Activated T-helper 2 cell treated with anti-CD3 and anti-CD28 coated beads, Interferon-gamma antibody, Interleukin-2, Interleukin-4, amounts not matched to agents 10 μg/mL and 5 μg/mL and 100 μg/mL, durations not matched to agents 14 hours and 24 hours and 36 hours (primary cell): ENCODE measurements around the gene SAP25. TPM values are rescaled to one million over a fixed set of nuclear protein-coding genes. Genes with fewer than 3 reads are reported as not detected.

Source experiments
- DNase-seq: peaks from one replicate; pipeline ENCODE4 v3.0.0; 2021; ENCODE audit warnings: low spot score
- H3K27ac Mint-ChIP-seq: one replicate; pipeline ENCODE4 v1.8.0; 2021; ENCODE audit warnings: mixed read lengths
- H3K27me3 Mint-ChIP-seq: one replicate; pipeline ENCODE4 v1.8.0; 2021; ENCODE audit warnings: low read depth, mixed read lengths
- H3K36me3 Mint-ChIP-seq: one replicate; pipeline ENCODE4 v1.8.0; 2021; ENCODE audit warnings: low read depth, mixed read lengths
- H3K4me1 Mint-ChIP-seq: one replicate; pipeline ENCODE4 v1.8.0; 2021; ENCODE audit warnings: low read depth, mixed read lengths
- H3K4me3 Mint-ChIP-seq: one replicate; pipeline ENCODE4 v1.8.0; 2021; ENCODE audit warnings: low read depth, mild to moderate bottlenecking, moderate library complexity, mixed read lengths
- H3K9me3 Mint-ChIP-seq: one replicate; pipeline ENCODE4 v1.8.0; 2021; ENCODE audit warnings: mixed read lengths
- intact Hi-C: fragments of 100-400 bp; cut with micrococcal nuclease; formaldehyde crosslinking; loops from one replicate; pipeline ENCODE4 v1.15.1; 2023
- total RNA-seq: library from RNA; stranded (reverse); gene quantifications from 2 replicates; pipeline ENCODE4 v1.2.3, GENCODE V29; 2022

The SAP25 gene
- total RNA-seq, 1 donor from 2014 or later, result 11.3 TPM

- intact Hi-C loops, result loop anchor here (1.0 to 10.0 kb wide), 7 partner anchors 7 to 640 kb away; partner anchors contain the start of genes AGFG2, FBXO24, FIS1 and GNB2
- Mint-ChIP-seq H3K4me3 (peak overlapping the region; percentile 79), H3K36me3 (no peaks in the 10 kb centered on the region), H3K4me1 (peaks cover 6% of the 10 kb centered on the region), H3K9me3 (no peaks in the 10 kb centered on the region), H3K27ac (peak overlapping the region; percentile 52), H3K27me3 (peaks cover 3% of the 10 kb centered on the region)
- DNase-seq, result peak; percentile 54
These were observed 31.5 kb upstream of the SAP25 start for GRCh38 chr7:100604976-100605911.

- peak; percentile 71 for DNase-seq
- Mint-ChIP-seq H3K4me1 (peaks cover 6% of the 10 kb centered on the region), H3K4me3 (peak overlapping the region; percentile 79), H3K36me3 (no peaks in the 10 kb centered on the region), H3K9me3 (no peaks in the 10 kb centered on the region), H3K27ac (peak overlapping the region; percentile 84), H3K27me3 (peaks cover 3% of the 10 kb centered on the region)
- intact Hi-C loops, result loop anchor here (1.0 to 10.0 kb wide), 7 partner anchors 8 to 640 kb away; partner anchors contain the start of genes AGFG2, FBXO24, FIS1 and GNB2
These were observed 30.6 kb upstream of the SAP25 start for GRCh38 chr7:100604028-100604975.

GRCh38 chr7:100603726-100604027 is 30.0 kb upstream of the SAP25 start:
- Mint-ChIP-seq H3K9me3 (no peaks in the 10 kb centered on the region), H3K27me3 (peaks cover 3% of the 10 kb centered on the region), H3K36me3 (no peaks in the 10 kb centered on the region), H3K27ac (peak overlapping the region; percentile 84), H3K4me3 (peak overlapping the region; percentile 79), H3K4me1 (peaks cover 6% of the 10 kb centered on the region)
- intact Hi-C loops, result loop anchor here (1.0 to 10.0 kb wide), 7 partner anchors 9 to 641 kb away; partner anchors contain the start of genes AGFG2, FBXO24, FIS1 and GNB2
- DNase-seq, result no peak

- H3K36me3 Mint-ChIP-seq, result no peaks in the 10 kb centered on the region
- DNase-seq, result no peak
- H3K4me1 Mint-ChIP-seq, result peaks cover 9% of the 10 kb centered on the region
- peaks cover 3% of the 10 kb centered on the region for H3K27me3 Mint-ChIP-seq
- H3K27ac Mint-ChIP-seq, result peak overlapping the region; percentile 84
- H3K9me3 Mint-ChIP-seq, result no peaks in the 10 kb centered on the region
- H3K4me3 Mint-ChIP-seq, result peak overlapping the region; percentile 79
- intact Hi-C loops, result loop anchor here (10.0 kb wide), 1 partner anchor 642 kb away; the partner anchor contains the start of gene FIS1
These were observed 29.4 kb upstream of the SAP25 start for GRCh38 chr7:100602889-100603725.

- intact Hi-C loops, result loop anchor here (10.0 kb wide), 1 partner anchor 644 kb away; the partner anchor contains the start of gene FIS1
- no peaks in the 10 kb centered on the region for H3K9me3 Mint-ChIP-seq
- no peak for DNase-seq
- H3K27ac Mint-ChIP-seq, result no peak overlapping the region
- H3K4me1 Mint-ChIP-seq, result peaks cover 7% of the 10 kb centered on the region
- no peaks in the 10 kb centered on the region for H3K36me3 Mint-ChIP-seq
- no peaks in the 10 kb centered on the region for H3K27me3 Mint-ChIP-seq
- no peak overlapping the region for H3K4me3 Mint-ChIP-seq
These were observed 27.0 kb upstream of the SAP25 start for GRCh38 chr7:100600730-100601038.

GRCh38 chr7:100599911-100600729 is 26.4 kb upstream of the SAP25 start:
- intact Hi-C loops, result loop anchor here (10.0 kb wide), 1 partner anchor 645 kb away; the partner anchor contains the start of gene FIS1
- no peak overlapping the region for H3K27ac Mint-ChIP-seq
- H3K9me3 Mint-ChIP-seq, result no peaks in the 10 kb centered on the region
- no peak for DNase-seq
- no peaks in the 10 kb centered on the region for H3K27me3 Mint-ChIP-seq
- H3K4me1 Mint-ChIP-seq, result peaks cover 7% of the 10 kb centered on the region
- no peaks in the 10 kb centered on the region for H3K36me3 Mint-ChIP-seq
- H3K4me3 Mint-ChIP-seq, result no peak overlapping the region

- Mint-ChIP-seq H3K9me3 (no peaks in the 10 kb centered on the region), H3K27me3 (no peaks in the 10 kb centered on the region), H3K4me3 (no peak overlapping the region), H3K4me1 (peaks cover 3% of the 10 kb centered on the region), H3K36me3 (no peaks in the 10 kb centered on the region), H3K27ac (no peak overlapping the region)
- intact Hi-C loops, result no loop called here
- no peak for DNase-seq
These were observed 24.7 kb upstream of the SAP25 start for GRCh38 chr7:100598425-100598824.

GRCh38 chr7:100595188-100595587 is 21.5 kb upstream of the SAP25 start:
- no peak for DNase-seq
- Mint-ChIP-seq H3K27me3 (peaks cover 3% of the 10 kb centered on the region), H3K9me3 (no peaks in the 10 kb centered on the region), H3K4me3 (no peak overlapping the region), H3K27ac (no peak overlapping the region), H3K4me1 (peaks cover 3% of the 10 kb centered on the region), H3K36me3 (no peaks in the 10 kb centered on the region)
- intact Hi-C loops, result no loop called here

- H3K9me3 Mint-ChIP-seq, result no peaks in the 10 kb centered on the region
- H3K4me3 Mint-ChIP-seq, result no peak overlapping the region
- H3K27ac Mint-ChIP-seq, result no peak overlapping the region
- H3K4me1 Mint-ChIP-seq, result peaks cover 1% of the 10 kb centered on the region
- H3K36me3 Mint-ChIP-seq, result no peaks in the 10 kb centered on the region
- intact Hi-C loops, result no loop called here
- no peak for DNase-seq
- peaks cover 3% of the 10 kb centered on the region for H3K27me3 Mint-ChIP-seq
These were observed 17.9 kb upstream of the SAP25 start for GRCh38 chr7:100591596-100591995.

GRCh38 chr7:100590077-100590737 is 16.5 kb upstream of the SAP25 start:
- intact Hi-C loops, result no loop called here
- Mint-ChIP-seq H3K27ac (no peak overlapping the region), H3K4me1 (peaks cover 4% of the 10 kb centered on the region), H3K27me3 (peaks cover 3% of the 10 kb centered on the region), H3K36me3 (no peaks in the 10 kb centered on the region), H3K4me3 (no peak overlapping the region), H3K9me3 (no peaks in the 10 kb centered on the region)
- no peak for DNase-seq

- H3K36me3 Mint-ChIP-seq, result no peaks in the 10 kb centered on the region
- peaks cover 3% of the 10 kb centered on the region for H3K27me3 Mint-ChIP-seq
- no peaks in the 10 kb centered on the region for H3K9me3 Mint-ChIP-seq
- no peak overlapping the region for H3K27ac Mint-ChIP-seq
- intact Hi-C loops, result loop anchor here (10.0 kb wide), 1 partner anchor 285 kb away; the partner anchor contains the start of gene SRRT
- H3K4me1 Mint-ChIP-seq, result peaks cover 8% of the 10 kb centered on the region
- H3K4me3 Mint-ChIP-seq, result no peak overlapping the region
- DNase-seq, result no peak
These were observed 15.7 kb upstream of the SAP25 start for GRCh38 chr7:100589341-100589947.
